GM19240 (cell line): ENCODE data around the gene LRRC17.

Source experiments
- DNase-seq: peaks from one replicate; pipeline ENCODE4 v3.0.0; 2011; ENCODE audit warnings: low spot score; ENCODE audit not compliant: insufficient read length

LRRC17 gene

GRCh38 chr7:102985176-102985783 lies 72.5 kb downstream of the LRRC17 start:
- no peak for DNase-seq

GRCh38 chr7:102988088-102988487 lies 75.3 kb downstream of the LRRC17 start:
- DNase-seq, result no peak

GRCh38 chr7:102988631-102989560 lies 76.1 kb downstream of the LRRC17 start:
- DNase-seq, result no peak

- no peak for DNase-seq
Measured at GRCh38 chr7:102990642-102991041, 77.8 kb downstream of the LRRC17 start.

GRCh38 chr7:102991077-102991539 lies 78.3 kb downstream of the LRRC17 start:
- no peak for DNase-seq

GRCh38 chr7:102991540-102992214 lies 78.9 kb downstream of the LRRC17 start:
- no peak for DNase-seq

GRCh38 chr7:102992509-102992937 lies 79.7 kb downstream of the LRRC17 start:
- no peak for DNase-seq

GRCh38 chr7:102992938-102993717 lies 80.3 kb downstream of the LRRC17 start:
- DNase-seq, result no peak

- DNase-seq, result no peak
Measured at GRCh38 chr7:102993718-102994029, 80.9 kb downstream of the LRRC17 start.

- DNase-seq, result no peak
Measured at GRCh38 chr7:102994567-102994966, 81.8 kb downstream of the LRRC17 start.
